Astrocyte of the spinal cord (primary cell): ENCODE results near the gene ACOX3.
A peak's percentile ranks its signal among the peaks of the same experiment; 100 is the strongest.

Experiments used
- DNase-seq: peaks from one replicate; pipeline ENCODE4 v3.0.0; 2011; ENCODE audit warnings: low read depth, low spot score
- H3K4me3 ChIP-seq: 2 replicates; pipeline ENCODE4 v1.5.1; 2011; ENCODE audit warnings: low read depth, mild to moderate bottlenecking, low read length, moderate library complexity
- in situ Hi-C: cut with HindIII; loops from 2 replicates; pipeline ENCODE4 v1.10.0; 2017; ENCODE audit warnings: low sequenced_read_pairs
- TF ChIP-seq, protein P1 (sequence below): IDR thresholded peaks from 2 replicates; pipeline ENCODE4 v1.5.1; 2012; ENCODE audit warnings: low read depth, mild to moderate bottlenecking, low read length, inconsistent platforms

The ACOX3 gene

DNA sequence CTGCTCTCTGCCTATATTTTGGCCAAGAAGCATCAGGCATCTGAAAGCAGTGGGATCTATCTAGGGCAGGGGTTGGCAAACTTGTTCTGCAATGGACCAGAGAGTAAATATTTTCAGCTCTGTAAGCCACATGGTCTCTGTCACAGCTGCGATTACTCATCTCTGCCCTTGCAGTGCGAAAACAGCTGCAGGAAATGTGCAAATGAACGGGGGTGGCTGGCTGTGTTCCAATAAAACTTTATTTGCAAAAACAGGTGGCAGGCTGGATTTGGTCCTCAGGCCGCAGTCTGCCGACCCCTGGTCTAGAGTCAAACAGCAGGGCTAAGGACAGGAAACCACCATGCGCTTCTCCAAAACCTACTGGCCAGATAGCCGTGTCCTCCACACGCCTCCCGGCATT is 48.6 kb downstream of the ACOX3 start:
- no peak overlapping the region for H3K4me3 ChIP-seq
- TF ChIP-seq, protein P1, sequence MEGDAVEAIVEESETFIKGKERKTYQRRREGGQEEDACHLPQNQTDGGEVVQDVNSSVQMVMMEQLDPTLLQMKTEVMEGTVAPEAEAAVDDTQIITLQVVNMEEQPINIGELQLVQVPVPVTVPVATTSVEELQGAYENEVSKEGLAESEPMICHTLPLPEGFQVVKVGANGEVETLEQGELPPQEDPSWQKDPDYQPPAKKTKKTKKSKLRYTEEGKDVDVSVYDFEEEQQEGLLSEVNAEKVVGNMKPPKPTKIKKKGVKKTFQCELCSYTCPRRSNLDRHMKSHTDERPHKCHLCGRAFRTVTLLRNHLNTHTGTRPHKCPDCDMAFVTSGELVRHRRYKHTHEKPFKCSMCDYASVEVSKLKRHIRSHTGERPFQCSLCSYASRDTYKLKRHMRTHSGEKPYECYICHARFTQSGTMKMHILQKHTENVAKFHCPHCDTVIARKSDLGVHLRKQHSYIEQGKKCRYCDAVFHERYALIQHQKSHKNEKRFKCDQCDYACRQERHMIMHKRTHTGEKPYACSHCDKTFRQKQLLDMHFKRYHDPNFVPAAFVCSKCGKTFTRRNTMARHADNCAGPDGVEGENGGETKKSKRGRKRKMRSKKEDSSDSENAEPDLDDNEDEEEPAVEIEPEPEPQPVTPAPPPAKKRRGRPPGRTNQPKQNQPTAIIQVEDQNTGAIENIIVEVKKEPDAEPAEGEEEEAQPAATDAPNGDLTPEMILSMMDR: no peak
- in situ Hi-C loops: no loop called here
- peak; percentile 82 for DNase-seq

DNA sequence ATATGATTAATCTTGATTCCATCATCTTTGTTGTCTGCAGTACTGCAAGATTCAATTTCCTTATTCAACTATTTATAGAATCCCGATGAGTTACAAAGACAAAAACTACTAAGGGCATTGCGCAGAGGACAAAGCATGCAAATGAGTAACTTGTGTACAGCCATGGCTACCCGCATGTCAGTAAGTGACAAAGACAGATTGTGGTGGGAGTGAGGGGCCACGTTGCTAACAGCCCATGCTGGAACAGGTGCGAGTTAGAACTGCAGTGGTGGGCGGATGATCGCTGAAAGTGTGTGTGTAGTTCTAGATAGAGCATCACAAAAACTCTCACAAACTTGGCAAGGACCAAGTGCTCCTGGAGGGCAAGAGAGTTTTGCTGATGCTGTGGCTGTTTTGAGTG is 49.5 kb downstream of the ACOX3 start:
- no peak overlapping the region for H3K4me3 ChIP-seq
- TF ChIP-seq, protein P1: no peak
- in situ Hi-C loops: no loop called here

DNA sequence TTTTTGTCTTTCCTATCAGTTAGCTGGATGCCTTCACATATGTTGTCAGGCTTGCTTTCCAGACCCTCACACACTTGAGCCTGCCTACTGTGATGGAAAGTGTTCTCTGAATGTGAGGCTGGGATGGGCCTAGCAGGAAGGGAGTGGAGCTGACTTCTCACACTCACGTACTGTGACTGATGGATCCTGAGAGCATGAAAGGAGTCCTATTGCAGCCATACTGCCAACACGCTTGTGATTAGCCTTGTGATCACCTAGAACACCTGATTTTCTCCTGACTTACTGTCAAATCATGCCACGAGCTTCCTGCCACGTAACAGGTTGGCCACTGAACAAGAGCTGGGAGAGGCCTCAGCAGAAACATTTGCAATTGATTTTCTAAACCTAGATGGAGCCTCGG is 49.9 kb downstream of the ACOX3 start:
- no peak for DNase-seq
- TF ChIP-seq, protein P1: no peak
- H3K4me3 ChIP-seq: no peak overlapping the region
- in situ Hi-C loops: no loop called here

More for the DNA sequence above, 49.5 kb downstream of the ACOX3 start:
- DNase-seq: no peak

- no peak for DNase-seq
- TF ChIP-seq, protein P1: no peak
- in situ Hi-C loops: no loop called here
- no peak overlapping the region for H3K4me3 ChIP-seq
Measured at GRCh38 chr4:8388528-8388870, 52.0 kb downstream of the ACOX3 start.

DNA sequence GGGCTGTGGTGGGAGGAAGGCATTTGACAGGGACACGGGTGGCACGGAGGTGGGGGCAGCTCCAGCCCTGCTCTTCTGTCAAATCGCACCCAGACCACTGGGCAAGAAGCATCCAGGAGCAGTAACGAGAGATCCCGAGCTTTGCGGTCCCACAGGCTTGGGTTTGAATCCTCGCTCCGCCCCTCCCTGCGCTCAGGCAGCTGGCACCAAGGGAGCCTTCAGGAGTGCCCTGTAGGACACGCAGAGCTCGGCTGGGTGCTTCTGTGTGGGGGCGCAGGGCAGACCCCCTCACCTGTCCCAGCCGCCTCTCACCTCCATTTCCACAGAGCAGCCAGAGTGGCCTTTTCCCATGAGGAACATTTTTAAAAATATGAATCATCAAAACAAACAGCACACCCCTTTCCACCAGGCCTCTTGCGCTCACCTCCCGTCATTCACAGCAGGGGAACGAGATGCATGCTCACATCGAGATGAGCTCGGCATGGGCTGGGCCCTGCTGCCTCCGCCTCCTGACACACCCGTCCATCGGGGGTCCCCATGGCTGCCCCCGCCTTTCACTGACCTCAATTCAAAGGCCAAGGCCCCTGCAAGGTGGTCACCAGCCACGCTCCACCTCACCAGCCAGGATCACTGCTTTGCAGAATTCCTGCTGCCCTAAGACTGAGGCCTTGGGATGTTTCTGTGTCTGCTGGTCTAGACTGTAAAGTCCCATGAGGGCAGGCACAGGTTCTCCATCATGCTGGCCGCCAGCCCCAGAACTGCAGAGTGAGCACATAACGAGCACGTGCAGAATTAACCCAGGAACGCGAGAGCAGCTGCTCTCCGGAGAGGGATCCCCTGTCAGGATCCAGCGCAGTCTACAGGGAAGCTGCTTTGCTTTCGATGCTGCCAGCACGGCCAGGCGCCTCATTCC is 52.7 kb downstream of the ACOX3 start:
- DNase-seq: peak; percentile 23
- TF ChIP-seq, protein P1: no peak
- in situ Hi-C loops: no loop called here
- H3K4me3 ChIP-seq: no peak overlapping the region

GRCh38 chr4:8387194-8387593 is 53.3 kb downstream of the ACOX3 start:
- H3K4me3 ChIP-seq: no peak overlapping the region
- in situ Hi-C loops: no loop called here
- DNase-seq: no peak
- TF ChIP-seq, protein P1: no peak
